Naive B cell (primary cell): ENCODE measurements around the gene CDH5. TPM values are rescaled to one million over a fixed set of nuclear protein-coding genes. Genes with fewer than 3 reads are reported as not detected.
A peak's percentile ranks its signal among the peaks of the same experiment; 100 is the strongest.

Experiments
- ATAC-seq, 2 donors: fragments of 150-1000 bp; cut with Tn5 transposase; 2 replicates each; pipeline ENCODE4 v1.10.0; 2021; ENCODE audit warnings: low read depth in 2 of 2, mild to moderate bottlenecking in 2 of 2, moderate library complexity in 2 of 2
- DNase-seq: peaks from one replicate; pipeline ENCODE4 v3.0.0; 2022
- H3K27ac Mint-ChIP-seq, 6 donors: one replicate each; pipeline ENCODE4 v1.8.0; 2020 to 2022; ENCODE audit warnings: mild to moderate bottlenecking in 6 of 6, mixed read lengths in 6 of 6, moderate library complexity in 5 of 6, inconsistent platforms in 2 of 6
- H3K27me3 Mint-ChIP-seq, 3 donors: one replicate each; pipeline ENCODE4 v1.8.0; 2021 to 2022; ENCODE audit warnings: mixed read lengths in 3 of 3, mild to moderate bottlenecking in 1 of 3
- H3K36me3 Mint-ChIP-seq, 2 donors: one replicate each; pipeline ENCODE4 v1.8.0; 2020 to 2022; ENCODE audit warnings: mixed read lengths in 2 of 2, inconsistent platforms in 1 of 2, mild to moderate bottlenecking in 1 of 2
- H3K4me1 Mint-ChIP-seq, 3 donors: one replicate each; pipeline ENCODE4 v1.8.0; 2020 to 2022; ENCODE audit warnings: mixed read lengths in 3 of 3, inconsistent platforms in 1 of 3, mild to moderate bottlenecking in 1 of 3, moderate library complexity in 1 of 3
- H3K4me3 Mint-ChIP-seq, 8 donors: one replicate each; pipeline ENCODE4 v1.8.0; 2020 to 2022; ENCODE audit warnings: mild to moderate bottlenecking in 8 of 8, mixed read lengths in 8 of 8, moderate library complexity in 8 of 8, inconsistent platforms in 2 of 8
- H3K9me3 Mint-ChIP-seq, 7 donors: one replicate each; pipeline ENCODE4 v1.8.0; 2020 to 2022; ENCODE audit warnings: mixed read lengths in 7 of 7, mild to moderate bottlenecking in 5 of 7, inconsistent platforms in 2 of 7, moderate library complexity in 1 of 7
- polyA plus RNA-seq, 6 donors: library from polyadenylated mRNA; unstranded; fragments of 300-500 nt; fragmentation: Illumina TruSeq; gene quantifications; one replicate each; pipeline ENCODE4 v1.2.3, GENCODE V29; 2021; ENCODE audit warnings: low read depth in 6 of 6

Gene CDH5
- polyA plus RNA-seq, 6 donors from 2014 or later, result not detected

- no peak for ATAC-seq
- H3K36me3 Mint-ChIP-seq, result no peaks in the 10 kb centered on the region
- peak overlapping the region in 1 of 6 donors; percentile 56 for H3K27ac Mint-ChIP-seq
- H3K4me1 Mint-ChIP-seq, result peaks cover 0 to 5% (median 0%) of the 10 kb centered on the region in 3 donors
- H3K9me3 Mint-ChIP-seq, result no peaks in the 10 kb centered on the region
- H3K4me3 Mint-ChIP-seq, result no peak overlapping the region
- no peak for DNase-seq
- H3K27me3 Mint-ChIP-seq, result peaks cover 8 to 24% (median 11%) of the 10 kb centered on the region in 3 donors
These were observed 5.8 kb downstream of the CDH5 start for GRCh38 chr16:66372078-66372897.

DNA sequence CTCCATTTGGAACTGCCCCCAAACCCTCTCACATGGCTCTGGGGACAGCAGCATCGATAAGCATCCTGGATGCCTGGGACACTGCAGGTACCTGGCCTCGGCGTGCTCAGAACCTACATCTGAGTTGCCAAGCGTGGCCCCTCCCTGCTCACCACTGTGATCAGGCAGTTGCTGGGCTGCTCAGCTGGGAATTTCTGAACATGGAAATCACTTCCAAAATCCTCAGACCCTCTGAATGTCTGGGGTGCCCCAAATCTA is 6.3 kb downstream of the CDH5 start:
- Mint-ChIP-seq H3K27ac (peak overlapping the region in 1 of 6 donors; percentile 56), H3K4me3 (no peak overlapping the region), H3K36me3 (no peaks in the 10 kb centered on the region), H3K9me3 (no peaks in the 10 kb centered on the region), H3K27me3 (peaks cover 8 to 26% (median 12%) of the 10 kb centered on the region in 3 donors), H3K4me1 (peaks cover 0 to 5% (median 0%) of the 10 kb centered on the region in 3 donors)
- no peak for DNase-seq
- ATAC-seq, result no peak

DNA sequence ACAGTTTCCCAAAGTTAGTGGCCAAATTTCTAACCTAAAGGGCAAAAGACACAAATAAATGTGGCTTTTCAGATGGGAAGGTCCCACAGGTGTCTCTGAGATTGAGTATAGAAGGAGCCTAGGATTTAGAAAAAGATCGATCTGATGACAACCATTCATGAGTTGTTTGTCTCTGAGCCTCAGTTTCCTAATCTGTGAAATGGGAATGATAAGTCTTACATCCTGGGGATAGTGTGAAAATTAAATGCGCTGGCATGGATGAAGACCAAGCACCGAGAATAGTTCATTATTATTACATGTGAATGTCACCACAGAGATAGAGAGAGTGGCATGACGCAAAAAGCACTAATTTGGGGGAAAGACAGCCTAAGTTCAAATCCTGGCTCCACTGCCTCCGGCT is 7.2 kb downstream of the CDH5 start:
- ATAC-seq, result no peak

DNA sequence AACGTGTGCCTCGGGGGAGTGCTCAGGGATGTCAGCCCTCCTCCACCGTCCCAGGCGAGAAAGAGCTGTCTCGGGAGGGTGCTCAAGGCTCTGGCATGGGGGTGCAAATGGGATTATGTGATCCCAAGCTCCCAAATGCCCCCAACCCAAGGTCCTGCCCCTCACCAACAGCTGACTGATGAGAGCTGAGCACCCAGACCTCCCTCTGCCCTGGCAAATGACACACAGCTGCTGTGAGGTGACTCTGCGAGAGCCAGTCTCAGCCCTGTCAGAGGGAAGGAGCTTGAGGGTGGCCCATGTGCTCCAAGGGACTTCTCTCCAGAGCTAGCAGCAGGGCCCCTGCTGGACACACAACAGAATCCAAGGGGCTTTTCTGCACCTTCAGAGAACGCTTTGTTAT is 7.7 kb downstream of the CDH5 start:
- DNase-seq, result no peak
- Mint-ChIP-seq H3K4me1 (no peaks in the 10 kb centered on the region), H3K36me3 (no peaks in the 10 kb centered on the region), H3K9me3 (no peaks in the 10 kb centered on the region), H3K27me3 (peaks cover 8 to 26% (median 12%) of the 10 kb centered on the region in 3 donors), H3K27ac (no peak overlapping the region), H3K4me3 (no peak overlapping the region)
- no peak for ATAC-seq

More for the DNA sequence above, 7.2 kb downstream of the CDH5 start:
- H3K36me3 Mint-ChIP-seq, result no peaks in the 10 kb centered on the region
- no peaks in the 10 kb centered on the region for H3K9me3 Mint-ChIP-seq
- H3K4me1 Mint-ChIP-seq, result peaks cover 0 to 5% (median 0%) of the 10 kb centered on the region in 3 donors
- H3K27me3 Mint-ChIP-seq, result peaks cover 8 to 26% (median 12%) of the 10 kb centered on the region in 3 donors
- H3K27ac Mint-ChIP-seq, result no peak overlapping the region
- no peak for DNase-seq
- no peak overlapping the region for H3K4me3 Mint-ChIP-seq

DNA sequence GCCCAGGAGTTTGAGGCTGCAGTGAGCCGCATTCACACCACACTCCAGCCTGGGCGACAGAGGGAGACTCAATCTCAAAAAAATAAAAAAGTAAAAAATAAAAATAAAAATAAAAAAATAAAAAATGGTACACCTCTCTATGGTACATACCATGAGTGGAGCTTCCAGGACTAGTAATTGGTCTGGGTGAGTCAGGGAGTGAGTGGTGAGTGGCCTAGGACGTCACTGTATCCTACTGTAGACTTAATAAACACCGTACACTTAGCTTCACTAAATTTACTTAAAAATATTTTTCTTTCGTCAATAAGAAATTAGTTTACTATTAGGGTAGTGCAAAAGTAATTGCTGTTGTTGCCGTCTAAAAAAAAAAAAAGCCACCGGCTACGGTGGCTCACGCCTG is 9.0 kb downstream of the CDH5 start:
- Mint-ChIP-seq H3K27ac (no peak overlapping the region), H3K4me1 (peaks cover 0 to 2% (median 0%) of the 10 kb centered on the region in 3 donors), H3K9me3 (peaks cover 0 to 10% (median 0%) of the 10 kb centered on the region in 7 donors), H3K36me3 (no peaks in the 10 kb centered on the region), H3K4me3 (no peak overlapping the region), H3K27me3 (peaks cover 8 to 23% (median 12%) of the 10 kb centered on the region in 3 donors)
- ATAC-seq, result no peak
- DNase-seq, result no peak

DNA sequence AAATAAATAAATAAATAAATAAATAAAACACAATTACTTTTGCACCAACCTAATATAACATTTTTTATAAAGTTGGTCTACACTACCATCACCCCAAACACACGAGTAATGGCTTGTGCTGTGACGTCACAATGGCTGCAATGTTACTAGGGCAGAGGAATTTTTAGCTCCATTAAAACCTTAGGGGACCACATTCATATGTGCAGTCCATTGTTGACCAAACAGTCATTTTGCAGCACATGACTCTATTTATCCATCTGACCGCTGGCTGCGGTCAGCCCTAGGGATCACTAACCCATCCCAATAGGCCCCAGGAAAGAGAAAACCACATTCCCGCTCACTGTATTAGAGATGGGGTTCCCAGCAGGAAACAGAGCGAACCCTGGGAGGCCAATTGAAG is 9.6 kb downstream of the CDH5 start:
- ATAC-seq (no peak), DNase-seq (no peak)
- peaks cover 8 to 17% (median 12%) of the 10 kb centered on the region in 3 donors for H3K27me3 Mint-ChIP-seq
- peaks cover 0 to 13% (median 0%) of the 10 kb centered on the region in 7 donors for H3K9me3 Mint-ChIP-seq
- H3K4me3 Mint-ChIP-seq, result no peak overlapping the region
- H3K4me1 Mint-ChIP-seq, result peaks cover 0 to 2% (median 0%) of the 10 kb centered on the region in 3 donors
- H3K27ac Mint-ChIP-seq, result no peak overlapping the region
- H3K36me3 Mint-ChIP-seq, result no peaks in the 10 kb centered on the region

DNA sequence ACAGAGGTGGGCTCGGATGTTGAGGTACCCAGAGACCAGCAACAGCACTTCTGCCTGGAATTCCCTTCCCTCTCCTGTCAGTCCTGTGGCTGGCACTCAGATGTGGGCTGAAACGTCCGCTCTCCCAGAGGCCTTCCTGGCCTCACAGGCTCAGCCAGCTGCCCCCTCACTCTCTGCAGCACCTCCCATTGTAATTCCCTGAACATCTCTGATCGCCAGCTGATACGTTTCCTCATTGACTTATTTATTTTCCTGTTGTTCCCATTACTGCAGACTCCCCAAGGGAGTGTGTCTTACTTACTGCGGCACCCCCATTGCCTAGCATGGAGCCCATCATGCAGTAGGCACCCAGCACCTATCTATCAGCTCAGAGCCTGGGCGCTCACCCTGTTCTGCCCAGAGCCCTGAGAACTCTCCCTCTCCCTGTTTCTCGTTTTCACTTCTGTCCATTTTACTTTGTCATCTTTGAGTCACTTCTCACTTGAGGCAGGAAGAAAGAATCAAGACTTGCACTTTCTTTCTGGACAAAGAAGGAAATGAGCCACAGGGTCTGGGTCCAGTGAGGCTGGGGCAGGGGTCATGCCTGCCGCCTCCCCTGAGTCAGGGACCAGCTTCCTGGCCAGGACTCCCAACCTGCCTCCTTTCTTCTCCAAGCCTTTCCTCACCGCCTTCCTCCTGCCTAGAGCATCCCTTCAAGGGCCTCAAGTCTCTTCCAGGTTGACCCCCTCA is 10.2 kb downstream of the CDH5 start:
- Mint-ChIP-seq H3K36me3 (no peaks in the 10 kb centered on the region), H3K27me3 (peaks cover 8 to 17% (median 12%) of the 10 kb centered on the region in 3 donors), H3K4me3 (no peak overlapping the region), H3K9me3 (peaks cover 0 to 13% (median 0%) of the 10 kb centered on the region in 7 donors), H3K27ac (no peak overlapping the region), H3K4me1 (peaks cover 0 to 2% (median 0%) of the 10 kb centered on the region in 3 donors)
- ATAC-seq, result no peak
- no peak for DNase-seq

GRCh38 chr16:66377324-66377723 is 10.8 kb downstream of the CDH5 start:
- no peaks in the 10 kb centered on the region for H3K36me3 Mint-ChIP-seq
- ATAC-seq (no peak), DNase-seq (no peak)
- H3K27me3 Mint-ChIP-seq, result peaks cover 8 to 12% (median 12%) of the 10 kb centered on the region in 3 donors
- H3K4me1 Mint-ChIP-seq, result peaks cover 0 to 2% (median 0%) of the 10 kb centered on the region in 3 donors
- H3K27ac Mint-ChIP-seq, result no peak overlapping the region
- no peak overlapping the region for H3K4me3 Mint-ChIP-seq
- H3K9me3 Mint-ChIP-seq, result peaks cover 0 to 13% (median 0%) of the 10 kb centered on the region in 7 donors

GRCh38 chr16:66378741-66379570 is 12.5 kb downstream of the CDH5 start:
- Mint-ChIP-seq H3K27ac (peak overlapping the region in 1 of 6 donors; percentile 33), H3K36me3 (no peaks in the 10 kb centered on the region), H3K9me3 (peaks cover 0 to 13% (median 0%) of the 10 kb centered on the region in 7 donors), H3K27me3 (peaks cover 5 to 18% (median 12%) of the 10 kb centered on the region in 3 donors), H3K4me3 (no peak overlapping the region), H3K4me1 (peaks cover 0 to 2% (median 0%) of the 10 kb centered on the region in 3 donors)
- no peak for ATAC-seq
- DNase-seq, result no peak

- Mint-ChIP-seq H3K4me1 (peaks cover 0 to 2% (median 0%) of the 10 kb centered on the region in 3 donors), H3K9me3 (peaks cover 0 to 13% (median 0%) of the 10 kb centered on the region in 7 donors), H3K27me3 (peaks cover 5 to 18% (median 12%) of the 10 kb centered on the region in 3 donors), H3K27ac (peak overlapping the region in 1 of 6 donors; percentile 39), H3K4me3 (no peak overlapping the region), H3K36me3 (no peaks in the 10 kb centered on the region)
- ATAC-seq (no peak), DNase-seq (no peak)
These were observed 13.1 kb downstream of the CDH5 start for GRCh38 chr16:66379571-66379941.

DNA sequence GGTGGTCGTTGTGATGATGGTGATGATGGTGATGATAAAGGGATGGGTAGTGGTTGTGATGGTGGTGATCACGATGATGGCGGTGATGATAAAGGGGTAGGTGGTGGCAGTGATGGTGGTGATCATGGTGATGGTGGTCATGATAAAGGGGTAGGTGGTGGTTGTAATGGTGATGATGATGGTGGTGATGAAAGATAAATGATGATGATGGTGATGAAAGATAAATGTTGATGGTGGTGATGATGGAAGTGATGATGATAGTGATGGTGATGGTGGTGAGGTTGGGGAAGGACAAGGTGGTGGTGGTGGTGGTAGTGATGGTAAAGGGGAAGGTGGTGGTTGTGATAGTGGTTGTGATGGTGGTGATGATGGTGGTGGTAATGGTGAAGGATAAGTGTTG is 13.9 kb downstream of the CDH5 start:
- Mint-ChIP-seq H3K27ac (peak overlapping the region in 1 of 6 donors; percentile 53), H3K36me3 (no peaks in the 10 kb centered on the region), H3K27me3 (peaks cover 7 to 21% (median 12%) of the 10 kb centered on the region in 3 donors), H3K9me3 (peaks cover 0 to 13% (median 0%) of the 10 kb centered on the region in 7 donors), H3K4me1 (peaks cover 0 to 2% (median 0%) of the 10 kb centered on the region in 3 donors), H3K4me3 (no peak overlapping the region)
- no peak for DNase-seq
- no peak for ATAC-seq

DNA sequence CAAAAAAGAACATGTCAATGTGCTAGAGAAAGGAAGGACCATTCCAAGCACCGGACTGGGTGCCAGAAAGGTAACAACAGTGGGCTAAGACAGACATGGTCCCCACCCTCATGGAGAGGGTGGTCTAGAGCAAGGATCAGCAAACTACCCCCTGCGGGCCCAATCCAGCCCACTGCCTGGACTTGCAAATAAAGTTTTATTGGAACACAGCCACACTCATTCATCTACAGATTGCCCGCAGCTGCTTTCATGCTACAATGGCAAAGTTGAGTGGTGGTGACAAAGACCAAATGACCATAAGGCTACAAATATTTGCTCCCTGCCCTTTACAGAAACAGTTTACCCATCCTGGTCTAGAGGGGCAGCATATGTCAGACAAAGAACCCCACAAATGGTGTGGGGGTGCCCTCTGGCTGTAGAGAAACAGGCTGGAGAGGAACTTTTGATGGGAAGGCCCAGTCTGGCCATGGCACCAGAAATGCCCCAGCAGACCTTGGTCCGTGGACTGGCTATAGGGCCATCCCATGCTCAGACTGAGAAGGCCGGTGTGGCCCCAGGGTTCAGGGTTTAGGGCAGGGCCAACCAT is 15.2 kb downstream of the CDH5 start:
- no peaks in the 10 kb centered on the region for H3K36me3 Mint-ChIP-seq
- ATAC-seq (no peak), DNase-seq (no peak)
- H3K9me3 Mint-ChIP-seq, result peaks cover 0 to 13% (median 0%) of the 10 kb centered on the region in 7 donors
- no peak overlapping the region for H3K27ac Mint-ChIP-seq
- peaks cover 0 to 2% (median 0%) of the 10 kb centered on the region in 3 donors for H3K4me1 Mint-ChIP-seq
- no peak overlapping the region for H3K4me3 Mint-ChIP-seq
- peaks cover 6 to 22% (median 8%) of the 10 kb centered on the region in 3 donors for H3K27me3 Mint-ChIP-seq
